H1 (cell line): Measurements from ENCODE around the gene ZBED5. TPM values are rescaled to one million over a fixed set of nuclear protein-coding genes. Genes with fewer than 3 reads are reported as not detected.

Experiments used
- CTCF ChIA-PET: fragments of 300-600 bp; sonication (Branson Sonifier 250); formaldehyde crosslinking; loops from one replicate; lab custom pipeline; 2021; ENCODE audit not compliant: partially characterized antibody; lab: Charles Lee
- POLR2A ChIA-PET: fragments of 300-600 bp; sonication (Branson Sonifier 250); formaldehyde crosslinking; loops from one replicate; lab custom pipeline; 2021; ENCODE audit warnings: inconsistent platforms; ENCODE audit not compliant: partially characterized antibody; lab: Charles Lee
- DNase-seq, 2 experiments: peaks; one replicate each; pipeline versions ENCODE4 v3.0.0 to v3.0.0-alpha.2; 2010 to 2022; ENCODE audit warnings: low spot score in 2 of 2, low read depth in 1 of 2, mixed read lengths in 1 of 2
- FAIRE-seq: peaks from 2 replicates; lab custom pipeline; 2011; peaks lifted over from hg19 to GRCh38; lab: Jason Lieb, UNC
- H2AFZ ChIP-seq: 2 replicates; pipeline ENCODE4 v1.8.1; 2012; ENCODE audit warnings: low read length, inconsistent platforms
- H2AK5ac ChIP-seq: 2 replicates; pipeline ENCODE4 v1.6.1; 2013; ENCODE audit warnings: low read depth, low read length
- H2BK120ac ChIP-seq: replicated peaks from 2 replicates; pipeline ENCODE3; 2013; ENCODE audit warnings: low read depth, low read length, inconsistent platforms
- H2BK12ac ChIP-seq: 2 replicates; pipeline ENCODE4 v1.6.1; 2013; ENCODE audit warnings: low read depth, low read length
- H2BK15ac ChIP-seq: 2 replicates; pipeline ENCODE4 v1.6.1; 2013; ENCODE audit warnings: low read length
- H2BK20ac ChIP-seq: 2 replicates; pipeline ENCODE4 v1.6.1; 2013; ENCODE audit warnings: low read length
- H2BK5ac ChIP-seq: 2 replicates; pipeline ENCODE4 v1.6.1; 2013; ENCODE audit warnings: low read depth, low read length
- H3K14ac ChIP-seq: 2 replicates; pipeline ENCODE4 v1.6.1; 2013; ENCODE audit warnings: inconsistent platforms; ENCODE audit not compliant: insufficient read length
- H3K18ac ChIP-seq: 2 replicates; pipeline ENCODE4 v1.6.1; 2013; ENCODE audit warnings: low read length; ENCODE audit errors: extremely low read depth
- H3K23ac ChIP-seq: 2 replicates; pipeline ENCODE4 v1.6.1; 2013; ENCODE audit warnings: inconsistent platforms; ENCODE audit not compliant: insufficient read length
- H3K23me2 ChIP-seq: 2 replicates; pipeline ENCODE4 v1.6.1; 2013; ENCODE audit warnings: low read depth, low read length
- H3K27ac ChIP-seq: 2 replicates; pipeline ENCODE4 v1.6.1; 2011; ENCODE audit warnings: low read depth, low read length, inconsistent platforms
- H3K27me3 ChIP-seq, 4 experiments: replicated peaks in 1 of 4; 1 replicate in 1 of 4; 2 replicates in 3 of 4; pipeline versions ENCODE4 v1.6.1 to v1.8.1; 2011 to 2013; ENCODE audit warnings: low read length in 3 of 4, mild to moderate bottlenecking in 3 of 4, inconsistent platforms in 2 of 4, mixed read lengths in 2 of 4, moderate library complexity in 1 of 4; ENCODE audit not compliant: control insufficient read depth in 3 of 4, insufficient read depth in 3 of 4; ENCODE audit errors: extremely low read depth in 1 of 4
- H3K36me3 ChIP-seq, 4 experiments: 2 replicates each; pipeline versions ENCODE4 v1.6.1 to v1.8.1; 2011 to 2013; ENCODE audit warnings: mild to moderate bottlenecking in 4 of 4, low read length in 3 of 4, moderate library complexity in 2 of 4, control low read depth in 1 of 4, inconsistent platforms in 1 of 4; ENCODE audit not compliant: insufficient read depth in 4 of 4, control insufficient read depth in 2 of 4
- H3K4ac ChIP-seq: replicated peaks from 2 replicates; pipeline ENCODE3; 2013; ENCODE audit warnings: low read length, low read depth, mixed read lengths, inconsistent platforms; ENCODE audit not compliant: insufficient read length
- H3K4me1 ChIP-seq, 4 experiments: replicated peaks in 1 of 4; 1 replicate in 1 of 4; 2 replicates in 3 of 4; pipeline versions ENCODE4 v1.6.1 to v1.8.1; 2011 to 2013; ENCODE audit warnings: low read length in 3 of 4, inconsistent platforms in 2 of 4, mixed read lengths in 1 of 4; ENCODE audit not compliant: insufficient read depth in 4 of 4, control insufficient read depth in 3 of 4
- H3K4me2 ChIP-seq, 2 experiments: 2 replicates each; pipeline versions ENCODE4 v1.6.1 to v1.8.1; 2011 to 2013; ENCODE audit warnings: low read depth in 2 of 2, low read length in 2 of 2, control low read depth in 1 of 2, inconsistent platforms in 1 of 2, mild to moderate bottlenecking in 1 of 2; ENCODE audit not compliant: insufficient read depth in 1 of 2
- H3K4me3 ChIP-seq, 4 experiments: fragments of 200-600, 300-600 bp in 1 of 4; sonication (generic), shearing (Covaris generic), sonication (Bioruptor Twin) in 1 of 4; 2 replicates each; pipeline versions ENCODE4 v1.5.1 to v1.8.1; 2011 to 2016; ENCODE audit warnings: low read length in 4 of 4, low read depth in 3 of 4, control low read depth in 2 of 4, inconsistent platforms in 2 of 4, mild to moderate bottlenecking in 2 of 4, mixed read lengths in 1 of 4, moderate library complexity in 1 of 4; ENCODE audit not compliant: insufficient read depth in 2 of 4; ENCODE audit errors: extremely low read depth in 1 of 4
- H3K56ac ChIP-seq: replicated peaks from 2 replicates; pipeline ENCODE3; 2013; ENCODE audit warnings: low read depth, mild to moderate bottlenecking, mixed read lengths, low read length, inconsistent platforms; ENCODE audit not compliant: insufficient read length
- H3K79me1 ChIP-seq: 2 replicates; pipeline ENCODE4 v1.6.1; 2013; ENCODE audit warnings: low read depth, low read length, control low read depth
- H3K79me2 ChIP-seq, 2 experiments: 2 replicates each; pipeline versions ENCODE4 v1.6.1 to v1.8.1; 2012 to 2013; ENCODE audit warnings: low read length in 2 of 2, mild to moderate bottlenecking in 2 of 2, inconsistent platforms in 1 of 2; ENCODE audit not compliant: insufficient read depth in 2 of 2, control insufficient read depth in 1 of 2
- H3K9ac ChIP-seq, 4 experiments: replicated peaks in 1 of 4; 1 replicate in 1 of 4; 2 replicates in 3 of 4; pipeline versions ENCODE4 v1.6.1 to v1.8.1; 2011 to 2013; ENCODE audit warnings: low read depth in 3 of 4, low read length in 3 of 4, control low read depth in 2 of 4, mild to moderate bottlenecking in 2 of 4, moderate library complexity in 2 of 4, inconsistent platforms in 1 of 4; ENCODE audit errors: extremely low read depth in 1 of 4
- H3K9me3 ChIP-seq, 2 experiments: 2 replicates each; pipeline versions ENCODE4 v1.6.1 to v1.8.1; 2012 to 2013; ENCODE audit warnings: mild to moderate bottlenecking in 2 of 2, moderate library complexity in 2 of 2, control low read depth in 1 of 2, inconsistent platforms in 1 of 2, low read depth in 1 of 2, low read length in 1 of 2, mixed read lengths in 1 of 2; ENCODE audit not compliant: insufficient read depth in 2 of 2
- H4K20me1 ChIP-seq, 2 experiments: replicated peaks in 1 of 2; 2 replicates each; pipeline versions ENCODE3 to v1.8.1; 2011 to 2013; ENCODE audit warnings: inconsistent platforms in 2 of 2, low read length in 2 of 2, mild to moderate bottlenecking in 1 of 2; ENCODE audit not compliant: insufficient read depth in 2 of 2, control insufficient read depth in 1 of 2
- H4K5ac ChIP-seq: 2 replicates; pipeline ENCODE4 v1.6.1; 2013; ENCODE audit warnings: low read length, low read depth, mixed read lengths, inconsistent platforms; ENCODE audit not compliant: insufficient read length
- H4K8ac ChIP-seq: 2 replicates; pipeline ENCODE4 v1.8.0; 2013; ENCODE audit warnings: mild to moderate bottlenecking, moderate library complexity, low read length, inconsistent platforms; ENCODE audit not compliant: insufficient read depth; ENCODE audit errors: extremely low read depth
- H4K91ac ChIP-seq: replicated peaks from 2 replicates; pipeline ENCODE3; 2013; ENCODE audit warnings: low read length, mixed read lengths, inconsistent platforms; ENCODE audit not compliant: insufficient read length
- ASH2L ChIP-seq: fragments of 200-600, 300-600 bp; sonication (generic); IDR thresholded peaks from one replicate; pipeline ENCODE4 v1.7.1; 2017; ENCODE audit warnings: low read length
- BCL11A ChIP-seq, 2 experiments: IDR thresholded peaks; one replicate each; pipeline ENCODE4 v1.6.1; 2011; ENCODE audit warnings: low read depth in 2 of 2, low read length in 2 of 2, mild to moderate bottlenecking in 2 of 2
- CTBP2 ChIP-seq: IDR thresholded peaks from 2 replicates; pipeline ENCODE4 v1.7.0; 2011; ENCODE audit warnings: borderline replicate concordance, mild to moderate bottlenecking, moderate library complexity, mixed read lengths, low read length; ENCODE audit not compliant: insufficient read depth, insufficient read length
- EP300 ChIP-seq, 2 experiments: IDR thresholded peaks; 1 replicate in 1 of 2; 2 replicates in 1 of 2; pipeline ENCODE4 v1.6.1; 2011 to 2012; ENCODE audit warnings: low read depth in 2 of 2, low read length in 2 of 2, mild to moderate bottlenecking in 2 of 2, borderline replicate concordance in 1 of 2, inconsistent platforms in 1 of 2, moderate library complexity in 1 of 2
- HDAC6 ChIP-seq: IDR thresholded peaks from one replicate; pipeline ENCODE4 v1.7.1; 2012; ENCODE audit warnings: low read depth, mild to moderate bottlenecking, inconsistent platforms, low read length, moderate library complexity
- JUND ChIP-seq: IDR thresholded peaks from 2 replicates; pipeline ENCODE4 v1.6.1; 2011; ENCODE audit warnings: mild to moderate bottlenecking, improper control_type of control experiment, low read length
- MAX ChIP-seq: IDR thresholded peaks from 2 replicates; pipeline ENCODE4 v1.6.1; 2012; ENCODE audit warnings: inconsistent platforms
- RBBP5 ChIP-seq: IDR thresholded peaks from 2 replicates; pipeline ENCODE4 v1.7.1; 2012; ENCODE audit warnings: low read depth, mild to moderate bottlenecking, inconsistent platforms, low read length, moderate library complexity, borderline replicate concordance
- SIX5 ChIP-seq: IDR thresholded peaks from 2 replicates; pipeline ENCODE4 v1.6.1; 2011; ENCODE audit warnings: mild to moderate bottlenecking, low read depth, low read length
- SRF ChIP-seq: IDR thresholded peaks from 2 replicates; pipeline ENCODE4 v1.6.1; 2011; ENCODE audit warnings: mild to moderate bottlenecking, low read depth, low read length, moderate library complexity
- TAF7 ChIP-seq: optimal IDR thresholded peaks from 2 replicates; pipeline ENCODE3; 2011; ENCODE audit warnings: low read depth, mild to moderate bottlenecking, inconsistent platforms, low read length, moderate library complexity, borderline replicate concordance
- WGBS, 2 experiments: shearing (Covaris generic) in 1 of 2; methylation state at CpG; one replicate each; pipeline versions ENCODE4 v1.1.6 to v1.1.7; 2013 to 2015; ENCODE audit warnings: low lambda C conversion rate in 2 of 2, mixed read lengths in 2 of 2, inconsistent platforms in 1 of 2, low coverage in 1 of 2, missing lambda C conversion rate in 1 of 2; ENCODE audit not compliant: insufficient replicate concordance in 2 of 2, insufficient coverage in 1 of 2, insufficient read length in 1 of 2; ENCODE audit errors: extremely low coverage in 1 of 2, missing lambda C conversion rate in 1 of 2; 5-methylcytosine and 5-hydroxymethylcytosine counted together
- polyA plus RNA-seq, 7 experiments: library from polyadenylated mRNA; depleted of rRNA in 3 of 7; stranded (reverse) in 5 of 7; unstranded in 2 of 7; fragments of >200 nt in 5 of 7; fragments of 200-250 nt in 2 of 7; gene quantifications; 1 replicate in 5 of 7; 2 replicates in 1 of 7; 4 replicates in 1 of 7; pipeline versions ENCODE4 v1.2.1 to v1.2.3, GENCODE V29; 2011 to 2013; ENCODE audit warnings: missing spikeins in 2 of 7, mixed read lengths in 2 of 7
- total RNA-seq: library from RNA; stranded (reverse); fragmentation: NEBNext Ultra II Directional; extraction: Animal tissue kit (Norgen Biotek cat#: 25700); gene quantifications from 2 replicates; pipeline ENCODE4 v1.2.1, GENCODE V29; 2021
- TF ChIP-seq, protein P1 (sequence below): IDR thresholded peaks from 2 replicates; pipeline ENCODE4 v1.6.1; 2011; ENCODE audit warnings: low read length, improper control_type of control experiment

Gene ZBED5
- total and polyA plus RNA-seq, 2 of the 8 experiments (the other 6 are each of a cell fraction or from before 2014, with no cell fraction given): 54.2 to 94.7 TPM

GRCh38 chr11:10868352-10868751, 10.5 kb upstream of the ZBED5 start:
- H4K91ac ChIP-seq: no peak overlapping the region
- no peak overlapping the region for H3K4me2 ChIP-seq
- H3K14ac ChIP-seq: no peak overlapping the region
- H4K20me1 ChIP-seq: no peaks in the 10 kb centered on the region
- H2BK15ac ChIP-seq: no peak overlapping the region
- no peak overlapping the region for H3K4ac ChIP-seq
- 97% methylated on average over 3 of the region's 3 CpGs; no CpG with 5 or more reads in 1 of the 2 experiments for WGBS, 2 experiments
- no peak overlapping the region for H2BK5ac ChIP-seq
- H3K56ac ChIP-seq: no peak overlapping the region
- H3K27ac ChIP-seq: no peak overlapping the region
- ChIA-PET CTCF (interaction anchor here (0.6 kb wide), 1 partner anchor 1517 kb away, joined by 3 read pairs; no protein-coding TSS in a partner anchor), POLR2A (no interaction called here)
- H2BK20ac ChIP-seq: no peak overlapping the region
- no peak overlapping the region for H2BK12ac ChIP-seq
- no peaks in the 10 kb centered on the region for H3K4me1 ChIP-seq
- no peaks in the 10 kb centered on the region; a peak in 1 of 4 replicates for H3K9me3 ChIP-seq
- H4K8ac ChIP-seq: no peak overlapping the region
- no peaks in the 10 kb centered on the region for H3K79me2 ChIP-seq
- no peak overlapping the region for H2AFZ ChIP-seq
- no peak for FAIRE-seq
- no peak overlapping the region for H3K18ac ChIP-seq
- H3K9ac ChIP-seq: no peak overlapping the region
- H3K27me3 ChIP-seq: no peaks in the 10 kb centered on the region
- H4K5ac ChIP-seq: no peak overlapping the region
- H3K79me1 ChIP-seq: no peaks in the 10 kb centered on the region
- no peak for DNase-seq
- no peaks in the 10 kb centered on the region; the same call in 1 of the 2 replicates for H3K23me2 ChIP-seq
- H3K36me3 ChIP-seq: no peaks in the 10 kb centered on the region
- no peak overlapping the region for H3K4me3 ChIP-seq
- no peak overlapping the region for H3K23ac ChIP-seq
- no peak overlapping the region for H2AK5ac ChIP-seq
- no peak overlapping the region for H2BK120ac ChIP-seq
- TF ChIP-seq TAF7 (no peak), JUND (no peak), BCL11A (IDR thresholded peaks at IDR 0.05; ENCODE audit: low read depth in 2 of 2, low read length in 2 of 2) (no peak), HDAC6 (no peak), SRF (no peak), EP300 (IDR thresholded peaks at IDR 0.05; ENCODE audit: borderline replicate concordance in 1 of 2, low read depth in 2 of 2, low read length in 2 of 2) (no peak), MAX (no peak), RBBP5 (no peak), CTBP2 (no peak), ASH2L (no peak), SIX5 (no peak)
- TF ChIP-seq, protein P1, sequence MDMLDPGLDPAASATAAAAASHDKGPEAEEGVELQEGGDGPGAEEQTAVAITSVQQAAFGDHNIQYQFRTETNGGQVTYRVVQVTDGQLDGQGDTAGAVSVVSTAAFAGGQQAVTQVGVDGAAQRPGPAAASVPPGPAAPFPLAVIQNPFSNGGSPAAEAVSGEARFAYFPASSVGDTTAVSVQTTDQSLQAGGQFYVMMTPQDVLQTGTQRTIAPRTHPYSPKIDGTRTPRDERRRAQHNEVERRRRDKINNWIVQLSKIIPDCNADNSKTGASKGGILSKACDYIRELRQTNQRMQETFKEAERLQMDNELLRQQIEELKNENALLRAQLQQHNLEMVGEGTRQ: no peak
